ENCODE results near the gene TMEM198.

GRCh38 chr2:219560893-219561178 lies 17.0 kb downstream of the TMEM198 start:
- no peak for TF ChIP-seq POLR2AphosphoS5 (IDR thresholded peaks at IDR 0.05; ENCODE audit: borderline replicate concordance, low read depth, low read length)
- no peak for TF ChIP-seq EZH2 (IDR thresholded peaks at IDR 0.05)
- TF ChIP-seq FOXP2 (optimal IDR thresholded peaks at IDR 0.05; ENCODE audit: control extremely low read depth, extremely low read length, insufficient read depth): no peak

Measured in SK-N-MC (cell line).